ENCODE data around the gene SERHL2.
"Not testable (repeated sequence)": the region's sequence is repeated elsewhere in the genome, so short reads cannot be mapped to it uniquely, and the experiment has no call there.

Gene SERHL2

GRCh38 chr22:42535082-42535731 is 18.5 kb upstream of the SERHL2 start:
- DNase-seq: not testable (repeated sequence)

GRCh38 chr22:42536166-42536565 is 17.6 kb upstream of the SERHL2 start:
- no peak for DNase-seq

GRCh38 chr22:42536634-42537033 is 17.1 kb upstream of the SERHL2 start:
- not testable (repeated sequence) for DNase-seq

DNA sequence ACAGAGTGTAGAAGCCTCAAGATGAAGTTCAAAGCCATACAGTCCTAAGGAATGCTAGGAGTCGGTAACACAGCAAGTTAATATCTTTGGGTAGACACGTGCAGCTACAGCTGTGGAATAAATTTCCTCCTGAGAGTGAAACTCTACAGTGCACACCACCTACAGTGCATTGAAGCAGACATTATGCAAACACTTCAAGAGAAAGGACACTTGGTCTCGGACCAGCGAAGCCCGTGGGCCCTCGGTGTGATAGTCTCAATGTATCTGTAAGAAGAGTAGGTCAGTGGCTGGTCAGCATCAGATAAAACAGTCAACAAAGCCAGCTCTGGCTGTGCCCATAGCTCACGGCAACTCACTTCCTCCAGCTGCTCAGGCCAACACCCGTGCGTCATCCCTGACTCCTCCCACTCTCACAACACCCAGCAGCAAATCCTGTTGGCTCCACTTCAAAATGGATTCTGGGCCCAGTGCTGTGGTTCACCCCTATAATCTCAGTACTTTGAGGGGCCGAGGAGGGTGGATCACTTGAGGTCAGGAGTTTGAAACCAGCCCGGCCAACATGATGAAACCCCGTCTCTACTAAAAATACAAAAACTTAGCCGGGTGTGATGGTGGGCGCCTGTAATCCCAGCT is 16.4 kb upstream of the SERHL2 start:
- DNase-seq: not testable (repeated sequence)

GRCh38 chr22:42539236-42539771 is 14.5 kb upstream of the SERHL2 start:
- not testable (repeated sequence) for DNase-seq

DNA sequence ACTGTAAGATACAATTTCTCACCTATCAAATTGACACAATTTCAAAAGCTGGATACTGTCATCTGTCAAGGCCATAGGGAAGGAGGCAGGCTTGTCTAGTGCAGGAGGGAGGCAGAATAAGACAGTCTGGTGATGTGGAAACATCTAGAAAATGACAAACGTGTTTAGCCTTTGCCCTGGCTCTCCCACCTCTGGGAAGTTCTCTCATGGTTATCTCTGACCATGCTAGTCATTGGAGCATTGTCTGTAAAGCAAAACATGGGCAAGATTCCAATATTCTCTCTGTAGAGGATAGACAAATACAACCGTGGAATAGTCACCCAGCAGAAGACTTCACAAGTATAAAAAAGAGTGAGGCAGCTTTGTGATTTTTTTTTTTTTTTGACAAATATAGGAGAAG is 9.1 kb upstream of the SERHL2 start:
- DNase-seq: no peak

GRCh38 chr22:42547562-42547961 is 6.2 kb upstream of the SERHL2 start:
- DNase-seq: no peak

GRCh38 chr22:42548126-42548525 is 5.6 kb upstream of the SERHL2 start:
- DNase-seq: not testable (repeated sequence)

- no peak for DNase-seq
Observed at GRCh38 chr22:42548597-42549330, 5.0 kb upstream of the SERHL2 start.

DNA sequence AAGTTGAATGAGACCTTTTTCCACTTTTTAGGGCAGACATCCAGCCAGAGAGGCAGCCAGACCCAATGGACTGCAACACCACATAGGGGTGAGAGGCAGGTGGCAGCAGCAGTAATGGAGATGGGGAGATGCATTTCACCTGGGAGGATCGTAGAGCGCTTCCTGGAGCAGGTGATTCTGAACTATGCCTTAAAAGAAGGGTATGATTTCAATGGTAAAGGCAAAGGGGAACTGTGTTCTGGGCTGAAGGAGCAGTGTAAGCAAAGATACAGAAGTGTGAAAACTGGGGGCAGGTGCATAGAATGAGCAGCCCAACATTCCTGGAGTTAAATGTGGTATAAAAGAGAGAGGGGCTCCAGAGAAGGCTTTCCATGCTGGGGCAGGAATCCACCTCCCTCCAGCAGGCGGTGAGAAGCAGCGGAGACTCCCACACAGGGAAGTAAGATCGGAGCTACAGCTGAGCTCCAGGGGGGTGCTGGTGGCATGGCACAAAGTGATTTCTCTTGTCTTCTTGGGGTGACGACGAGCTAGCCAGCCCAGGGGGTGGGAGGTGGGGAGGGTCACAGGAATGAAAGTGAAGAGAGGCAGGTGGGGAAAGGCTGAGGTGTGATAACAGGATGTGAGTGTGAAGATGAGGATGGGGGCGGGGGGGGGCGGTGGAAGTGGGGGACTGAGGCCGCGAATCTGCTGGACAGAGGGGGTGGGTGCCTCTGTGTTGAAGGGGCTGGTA is 4.3 kb upstream of the SERHL2 start:
- DNase-seq: no peak

- DNase-seq: not testable (repeated sequence)
Observed at GRCh38 chr22:42552294-42552647, 1.5 kb upstream of the SERHL2 start.

GRCh38 chr22:42560381-42560780 is 6.6 kb downstream of the SERHL2 start:
- no peak for DNase-seq

DNA sequence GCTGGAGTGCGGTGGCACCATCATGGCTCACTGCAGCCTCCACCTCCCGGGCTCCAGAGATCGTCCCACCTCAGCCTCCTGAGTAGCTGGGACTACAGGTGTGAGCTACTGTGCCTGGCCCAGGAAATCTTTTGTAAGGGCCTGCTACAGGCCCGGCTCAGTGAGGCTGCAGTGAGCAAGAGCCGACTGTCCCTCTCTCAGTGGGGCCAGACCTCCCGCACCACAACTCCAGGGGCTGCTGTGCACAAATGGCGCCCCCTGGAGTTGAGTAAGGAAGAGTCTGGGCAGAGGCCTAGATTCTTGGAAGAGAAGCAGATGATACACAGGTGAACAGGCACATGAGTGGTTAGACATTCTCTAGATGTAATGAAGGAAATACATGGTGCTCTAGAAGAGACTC is 7.0 kb downstream of the SERHL2 start:
- DNase-seq: no peak

GRCh38 chr22:42561856-42562255 is 8.1 kb downstream of the SERHL2 start:
- DNase-seq: no peak

- DNase-seq: no peak
Observed at GRCh38 chr22:42562279-42562678, 8.5 kb downstream of the SERHL2 start.

- DNase-seq: no peak
Observed at GRCh38 chr22:42562684-42563083, 8.9 kb downstream of the SERHL2 start.

GRCh38 chr22:42563943-42564342 is 10.2 kb downstream of the SERHL2 start:
- DNase-seq: not testable (repeated sequence)

- no peak for DNase-seq
Observed at GRCh38 chr22:42564699-42565098, 10.9 kb downstream of the SERHL2 start.

- DNase-seq: no peak
Observed at GRCh38 chr22:42565956-42566355, 12.2 kb downstream of the SERHL2 start.

GRCh38 chr22:42567950-42568349 is 14.2 kb downstream of the SERHL2 start:
- not testable (repeated sequence) for DNase-seq

DNA sequence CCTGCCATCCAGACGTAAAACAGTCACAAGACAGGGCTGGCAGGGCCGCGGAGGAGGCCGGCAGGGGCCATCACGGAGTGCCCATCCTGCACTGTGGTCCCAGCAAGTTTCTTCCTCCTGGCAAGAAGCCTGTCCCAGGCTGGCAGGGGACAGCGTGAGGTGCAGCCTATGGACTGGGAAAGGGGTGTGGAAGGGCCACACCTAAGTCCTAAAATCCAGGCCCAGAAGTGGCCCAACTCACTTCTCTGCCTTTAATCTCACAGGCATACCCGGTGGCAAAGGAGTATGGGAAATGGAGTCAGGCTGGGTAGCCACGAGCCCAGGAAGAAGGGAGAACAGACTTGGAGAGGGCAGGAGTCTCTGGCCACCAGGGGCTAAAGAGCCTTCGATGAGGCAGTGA is 16.8 kb downstream of the SERHL2 start:
- DNase-seq: not testable (repeated sequence)

GRCh38 chr22:42571068-42571467 is 17.3 kb downstream of the SERHL2 start:
- not testable (repeated sequence) for DNase-seq

GRCh38 chr22:42574046-42574445 is 20.3 kb downstream of the SERHL2 start:
- not testable (repeated sequence) for DNase-seq

Measured in right kidney (tissue), 1 donor.